Kidney capillary endothelial cell (primary cell): Measurements from ENCODE around the gene RPL37A.

Source experiments
- DNase-seq: peaks from one replicate; pipeline ENCODE4 v3.0.0-alpha.2; 2018; ENCODE audit warnings: low spot score

RPL37A gene

DNA sequence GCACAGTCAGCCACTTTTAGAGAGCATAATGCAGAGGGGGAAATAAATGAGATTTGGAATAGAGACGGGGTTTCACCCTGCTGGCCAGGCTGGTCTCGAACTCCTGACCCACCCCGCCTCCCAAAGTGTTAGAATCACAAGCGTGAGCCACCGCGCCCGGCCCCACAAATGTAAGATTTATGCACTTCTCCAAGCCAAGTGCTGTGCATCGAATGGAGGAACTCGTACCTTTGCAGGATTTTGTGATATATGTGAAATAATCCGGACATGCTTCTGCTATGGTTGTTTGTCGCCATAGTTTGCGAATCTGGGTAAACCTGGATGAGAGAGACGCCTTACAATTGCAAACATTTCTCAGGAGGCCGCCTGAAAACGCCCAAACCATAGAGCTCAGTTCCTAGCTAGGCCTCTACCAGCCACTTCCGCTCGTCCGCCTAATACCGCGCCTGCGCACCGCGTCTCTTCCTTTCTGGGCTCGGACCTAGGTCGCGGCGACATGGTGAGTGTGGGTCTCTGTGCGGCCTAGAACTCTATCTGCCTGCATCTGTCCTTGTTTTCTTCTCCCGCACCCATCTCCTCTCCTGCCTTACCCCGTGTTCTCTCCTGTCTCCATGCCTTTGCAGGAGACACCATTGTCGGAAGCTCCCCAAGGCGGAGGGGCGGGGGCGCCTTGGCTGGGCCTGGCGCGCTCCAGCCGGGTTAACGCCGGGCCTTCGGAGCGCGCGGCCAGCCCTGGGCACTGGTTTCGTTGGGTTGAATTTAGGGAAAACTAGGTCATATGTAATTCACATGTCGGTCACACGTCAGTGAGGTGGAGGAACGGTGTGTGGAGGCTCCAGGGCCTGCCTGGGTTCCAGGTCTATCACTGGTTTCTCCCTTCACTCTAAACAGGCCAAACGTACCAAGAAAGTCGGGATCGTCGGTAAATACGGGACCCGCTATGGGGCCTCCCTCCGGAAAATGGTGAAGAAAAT, at the start of gene RPL37A:
RPL37A (plus strand) TSS at position 466 of the 974 bp plus-strand sequence; CDS start at position 497, 31 bp downstream.
- peak; percentile 94 for DNase-seq

DNA sequence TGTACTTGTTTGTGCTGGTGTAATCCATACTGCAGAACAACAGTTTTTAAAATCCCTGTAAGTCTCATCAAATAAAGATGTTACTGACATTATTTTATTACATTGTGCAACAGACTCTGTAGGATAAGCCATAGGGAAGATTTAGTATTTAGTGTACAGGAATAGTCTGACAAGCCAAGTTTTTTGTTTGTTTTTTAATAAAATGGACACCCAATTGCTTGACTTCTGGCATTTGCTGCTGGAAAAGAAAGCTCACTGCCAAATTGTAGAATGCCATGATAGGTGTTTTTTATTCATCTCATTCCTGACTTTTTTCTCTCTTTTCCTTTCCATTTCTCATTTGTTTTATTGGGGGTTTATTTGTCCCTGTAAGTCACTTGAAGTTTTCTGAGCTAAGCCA, 48.3 kb upstream of the RPL37A start:
- DNase-seq, result no peak

- no peak for DNase-seq
Observed at GRCh38 chr2:216450784-216451183, 47.9 kb upstream of the RPL37A start.

DNA sequence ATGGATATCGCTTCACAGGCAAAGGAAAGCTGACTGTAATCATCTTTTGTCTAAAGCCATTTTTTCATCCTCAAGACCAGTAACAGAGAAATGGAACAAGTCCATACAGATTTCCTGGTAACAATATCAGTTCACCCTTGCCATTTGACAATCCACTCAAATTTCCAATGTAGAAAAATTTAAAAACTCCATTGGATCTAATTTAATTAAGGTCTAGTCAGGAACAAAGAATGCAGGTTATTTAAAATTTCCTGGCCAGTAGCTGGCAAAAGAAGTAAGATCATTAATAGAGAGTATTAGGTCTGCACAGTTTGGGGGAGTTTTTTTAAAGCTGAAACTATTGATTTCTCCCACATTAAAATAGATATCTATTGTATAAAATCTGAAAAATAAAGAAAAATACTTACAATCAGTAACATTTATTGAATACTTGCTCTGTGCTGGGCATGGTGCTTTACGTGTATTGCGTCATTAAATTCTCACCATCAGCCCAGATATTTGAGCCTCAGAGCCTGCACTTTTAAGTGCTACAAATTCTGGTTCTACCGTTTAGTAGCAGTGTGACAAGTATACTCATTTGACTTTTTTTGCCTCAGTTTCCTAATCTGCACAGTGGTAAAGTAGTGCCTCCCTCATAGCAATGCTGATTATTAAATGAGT, 44.6 kb upstream of the RPL37A start:
- no peak for DNase-seq

GRCh38 chr2:216463148-216463547, 35.5 kb upstream of the RPL37A start:
- no peak for DNase-seq

- no peak for DNase-seq
Observed at GRCh38 chr2:216464104-216464720, 34.4 kb upstream of the RPL37A start.

DNA sequence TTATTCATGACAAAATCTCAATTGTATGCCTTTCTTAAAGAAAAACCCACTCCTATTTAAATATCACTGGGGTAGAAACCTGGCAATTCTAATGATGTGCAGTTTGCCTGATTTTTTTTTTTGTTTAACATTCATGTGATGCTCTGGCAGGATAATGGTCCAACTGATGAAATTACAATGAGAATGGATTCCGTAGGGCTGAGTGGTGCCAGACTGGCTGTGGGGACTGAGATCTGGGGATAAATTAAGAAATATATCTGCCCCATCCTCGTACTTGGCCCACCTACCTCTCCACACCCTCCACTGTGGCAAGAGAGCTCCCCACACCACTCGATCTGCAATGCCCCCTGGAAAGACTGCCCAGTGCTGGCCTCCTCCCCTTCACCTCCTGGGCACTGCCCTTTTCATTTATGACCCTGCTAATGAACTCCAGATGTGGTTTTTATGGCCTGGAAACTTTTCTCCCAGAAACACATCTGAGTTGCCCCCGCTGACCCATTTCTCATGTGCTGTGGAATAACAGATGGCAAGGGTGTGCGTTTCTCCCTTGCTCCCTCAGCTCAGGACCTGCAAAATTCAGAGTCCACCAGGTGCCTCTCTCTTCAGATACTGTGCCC, 33.0 kb upstream of the RPL37A start:
- DNase-seq, result no peak

GRCh38 chr2:216467845-216468244, 30.8 kb upstream of the RPL37A start:
- DNase-seq, result no peak

DNA sequence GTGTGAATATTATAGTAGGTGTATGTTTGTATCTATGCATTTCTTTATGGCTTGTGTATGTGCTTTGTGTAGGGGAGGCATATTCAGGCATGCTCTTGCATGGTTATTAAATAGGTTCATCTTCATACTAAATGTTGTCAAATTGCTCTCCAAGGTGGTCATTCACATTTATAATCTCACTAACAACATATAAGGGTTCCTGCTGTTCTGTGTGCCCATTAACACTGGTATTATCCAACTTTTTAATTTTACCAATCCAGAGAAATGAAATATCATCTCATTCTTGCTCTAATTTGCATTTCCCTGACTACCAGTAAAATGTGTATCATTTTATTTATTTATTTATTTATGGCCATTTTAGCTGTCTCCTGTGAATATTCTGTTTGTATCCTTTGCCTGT, 29.0 kb upstream of the RPL37A start:
- no peak for DNase-seq

DNA sequence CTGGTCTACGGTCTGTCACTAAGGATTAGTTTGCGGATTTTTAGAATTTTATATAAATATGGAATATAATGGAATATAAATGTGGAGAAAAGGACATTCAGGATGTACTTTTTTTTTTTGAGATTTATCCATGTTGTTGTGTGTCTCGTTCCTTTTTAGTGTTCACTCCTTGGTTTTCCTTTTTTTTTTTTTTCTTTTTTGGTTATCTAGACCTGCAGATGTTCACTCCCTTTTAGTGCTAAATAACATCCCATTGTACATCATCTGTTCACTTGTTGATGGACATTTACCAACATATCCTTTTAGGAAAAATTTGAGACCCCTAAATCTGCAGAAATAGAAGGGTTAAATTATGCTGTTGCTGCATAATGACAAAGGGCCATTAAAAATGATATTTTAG, 25.5 kb upstream of the RPL37A start:
- DNase-seq, result no peak

- DNase-seq, result no peak
Observed at GRCh38 chr2:216474925-216475670, 23.5 kb upstream of the RPL37A start.

- DNase-seq, result no peak
Observed at GRCh38 chr2:216475767-216476166, 22.9 kb upstream of the RPL37A start.

DNA sequence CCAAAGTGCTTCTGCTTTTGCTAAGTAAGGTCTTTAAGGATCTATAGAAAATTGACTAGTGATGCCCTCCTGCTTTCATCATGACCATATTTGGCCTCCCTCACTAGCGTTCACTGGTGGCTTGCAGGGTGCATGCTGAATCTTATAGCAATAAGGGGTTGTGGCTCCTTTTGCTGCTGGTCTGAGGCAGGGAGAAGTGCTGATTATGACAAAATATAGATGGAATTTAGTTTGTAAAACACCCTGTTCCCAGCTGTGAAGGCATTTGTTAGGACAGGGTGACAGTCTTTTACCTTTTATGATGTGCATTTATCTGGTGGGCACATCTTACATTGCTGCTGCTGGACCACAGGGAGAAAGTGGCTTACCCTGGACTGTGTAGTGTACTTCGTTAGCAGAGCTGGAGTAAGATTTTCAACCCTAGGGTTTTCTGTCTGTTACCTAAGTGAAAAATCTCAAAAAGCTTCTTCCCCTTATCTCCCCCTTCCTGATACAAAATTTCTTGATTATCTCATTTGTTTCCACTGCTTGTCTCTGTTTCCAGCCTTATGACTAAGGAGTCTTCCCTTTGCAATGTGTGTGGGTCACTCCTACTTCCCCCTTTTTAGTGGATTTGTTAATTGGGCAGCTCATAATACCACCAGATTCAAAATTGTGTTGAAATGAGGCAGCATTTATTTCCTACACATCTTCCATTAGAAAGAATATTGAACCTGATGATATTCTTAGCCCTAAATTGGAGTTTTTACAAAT, 21.2 kb upstream of the RPL37A start:
- no peak for DNase-seq

- peak; percentile 89 for DNase-seq
Observed at GRCh38 chr2:216478151-216478550, 20.5 kb upstream of the RPL37A start.

- DNase-seq, result no peak
Observed at GRCh38 chr2:216478791-216479190, 19.9 kb upstream of the RPL37A start.

DNA sequence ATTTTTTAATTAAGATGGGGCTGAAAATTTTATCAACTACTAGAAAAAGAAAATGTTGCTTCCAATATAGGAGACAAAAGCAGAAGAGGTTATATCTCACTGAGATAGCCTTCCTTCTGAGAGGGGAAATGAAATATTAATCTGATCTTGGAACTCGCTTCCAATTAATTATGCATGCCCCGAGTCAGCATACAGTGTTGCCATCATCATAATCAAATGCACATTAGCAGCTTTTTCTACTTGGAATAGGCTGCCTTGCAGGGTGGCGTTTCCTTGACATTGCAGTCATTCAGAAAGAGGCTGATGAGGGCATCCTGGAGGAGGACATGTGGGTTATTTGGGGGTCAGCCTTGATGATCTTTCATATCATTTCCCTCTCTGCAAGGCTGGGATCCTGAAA, 18.4 kb upstream of the RPL37A start:
- no peak for DNase-seq

DNA sequence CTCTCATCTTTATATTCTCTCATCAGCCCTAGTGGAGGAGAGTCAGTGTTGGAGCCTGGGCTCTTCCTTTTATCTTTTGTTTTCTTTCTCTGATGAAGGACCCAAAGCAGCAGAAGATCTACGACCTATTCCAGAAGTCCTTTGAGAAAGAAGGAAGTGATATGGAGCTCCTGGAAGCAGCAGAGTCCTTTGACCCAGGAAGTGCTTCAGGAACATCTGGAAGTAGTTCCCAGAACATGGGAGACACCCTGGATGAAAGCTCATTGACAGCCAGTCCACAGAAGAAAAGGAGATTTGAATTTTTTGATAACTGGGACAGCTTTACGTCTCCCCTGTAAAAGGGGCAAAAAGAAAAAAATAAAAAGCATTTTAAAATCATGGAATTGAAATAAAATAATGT, 16.0 kb upstream of the RPL37A start:
- no peak for DNase-seq

- DNase-seq, result no peak
Observed at GRCh38 chr2:216485237-216485636, 13.4 kb upstream of the RPL37A start.

- DNase-seq, result no peak
Observed at GRCh38 chr2:216485745-216486144, 12.9 kb upstream of the RPL37A start.

- DNase-seq, result no peak
Observed at GRCh38 chr2:216486271-216486670, 12.4 kb upstream of the RPL37A start.

GRCh38 chr2:216486708-216487107, 11.9 kb upstream of the RPL37A start:
- DNase-seq, result peak; percentile 66
